Measurements from ENCODE around the gene SLAMF9.

The SLAMF9 gene

DNA sequence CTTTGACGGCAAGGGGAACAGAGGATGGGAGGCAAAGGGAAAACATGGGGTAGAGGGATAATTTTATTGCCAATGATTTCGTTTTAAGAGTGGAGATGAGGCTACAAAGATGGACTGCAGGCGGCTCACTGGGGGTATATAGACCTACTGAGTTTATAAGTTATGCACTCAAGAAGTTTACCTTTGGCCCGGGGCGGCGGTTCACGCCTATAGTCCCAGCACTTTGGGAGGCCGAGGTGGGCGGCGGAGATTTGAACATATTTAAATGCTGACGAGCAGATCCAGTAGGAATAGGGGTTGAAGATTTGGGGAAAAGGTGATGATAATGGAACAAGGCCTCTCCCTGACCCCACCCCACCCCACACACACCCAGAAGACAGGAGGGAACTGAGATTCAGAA lies 8.1 kb upstream of the SLAMF9 start:
- Histone ChIP-seq H3K4me3 (ENCODE audit: insufficient read depth, low read depth, low read length, poor library complexity, severe bottlenecking) (no peak overlapping the region), H3K9me3 (ENCODE audit: control insufficient read depth, low read length) (no peaks in the 10 kb centered on the region), H3K36me3 (ENCODE audit: control insufficient read depth, insufficient read depth, low read length) (no peaks in the 10 kb centered on the region), H3K27me3 (replicated peaks; ENCODE audit: control insufficient read depth, insufficient read depth, low read length, poor library complexity, severe bottlenecking) (no peaks in the 10 kb centered on the region), H3K4me1 (ENCODE audit: control insufficient read depth, insufficient read depth, low read length, poor library complexity, severe bottlenecking) (no peaks in the 10 kb centered on the region), H3K27ac (ENCODE audit: insufficient read depth, low read length, poor library complexity, severe bottlenecking) (no peak overlapping the region)
- DNase-seq = no peak

DNA sequence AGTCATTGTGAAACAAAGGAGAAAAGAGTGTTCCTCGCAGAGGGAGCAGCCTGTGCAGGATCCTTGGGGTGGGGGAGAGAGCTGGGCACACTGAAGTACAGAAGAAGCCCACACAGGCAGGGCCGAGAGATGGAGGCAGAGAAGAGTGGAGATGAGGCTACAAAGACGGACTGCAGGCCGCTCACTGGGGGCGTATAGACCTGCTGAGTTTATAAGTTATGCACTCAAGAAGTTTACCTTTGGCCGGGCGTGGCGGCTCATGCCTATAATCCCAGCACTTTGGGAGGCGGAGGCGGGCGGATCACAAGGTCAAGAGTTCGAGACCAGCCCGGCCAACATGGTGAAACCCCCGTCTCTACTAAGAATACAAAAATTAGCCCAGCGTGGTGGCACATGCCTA lies 7.6 kb upstream of the SLAMF9 start:
- Histone ChIP-seq H3K27me3 (replicated peaks; ENCODE audit: control insufficient read depth, insufficient read depth, low read length, poor library complexity, severe bottlenecking) (no peaks in the 10 kb centered on the region), H3K27ac (ENCODE audit: insufficient read depth, low read length, poor library complexity, severe bottlenecking) (no peak overlapping the region)

DNA sequence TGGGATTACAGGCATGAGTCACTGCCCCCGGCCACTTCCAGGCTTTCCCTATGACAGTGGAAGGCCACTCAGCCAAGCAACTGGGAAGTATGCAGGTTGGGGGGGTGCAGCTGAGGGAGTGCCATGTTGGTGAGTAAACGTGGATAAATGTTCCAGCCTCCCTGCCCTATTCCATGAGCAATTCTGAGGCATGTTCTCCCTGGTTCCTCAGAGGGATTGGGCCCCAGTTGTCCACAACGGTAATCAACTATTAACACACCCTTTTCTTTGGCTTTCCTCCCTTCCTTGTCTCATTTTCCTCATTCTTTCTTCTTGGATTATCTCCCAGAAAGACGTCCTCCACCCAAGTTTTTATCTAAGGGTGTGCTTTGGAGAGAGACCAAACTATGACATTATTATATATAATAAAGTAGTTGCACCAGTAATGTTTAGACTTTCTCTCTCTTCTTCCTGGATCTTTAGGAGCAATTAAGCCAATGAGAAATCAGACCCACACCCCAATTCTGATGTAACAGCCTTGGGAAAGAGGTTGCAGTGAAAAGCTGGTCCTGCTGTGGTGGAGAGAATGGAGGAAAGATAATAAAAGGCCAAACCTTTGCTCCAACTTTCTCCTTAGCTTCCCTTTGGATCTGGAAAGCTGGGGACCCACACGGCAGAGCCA lies 6.8 kb upstream of the SLAMF9 start:
- Histone ChIP-seq H3K27me3 (replicated peaks; ENCODE audit: control insufficient read depth, insufficient read depth, low read length, poor library complexity, severe bottlenecking) (no peaks in the 10 kb centered on the region), H3K4me1 (ENCODE audit: control insufficient read depth, insufficient read depth, low read length, poor library complexity, severe bottlenecking) (no peaks in the 10 kb centered on the region), H3K9me3 (ENCODE audit: control insufficient read depth, low read length) (no peaks in the 10 kb centered on the region), H3K36me3 (ENCODE audit: control insufficient read depth, insufficient read depth, low read length) (no peaks in the 10 kb centered on the region), H3K4me3 (ENCODE audit: insufficient read depth, low read depth, low read length, poor library complexity, severe bottlenecking) (no peak overlapping the region), H3K27ac (ENCODE audit: insufficient read depth, low read length, poor library complexity, severe bottlenecking) (no peak overlapping the region)
- no peak for DNase-seq

More for the DNA sequence above, 7.6 kb upstream of the SLAMF9 start:
- Histone ChIP-seq H3K4me3 (ENCODE audit: insufficient read depth, low read depth, low read length, poor library complexity, severe bottlenecking) (no peak overlapping the region), H3K4me1 (ENCODE audit: control insufficient read depth, insufficient read depth, low read length, poor library complexity, severe bottlenecking) (no peaks in the 10 kb centered on the region), H3K36me3 (ENCODE audit: control insufficient read depth, insufficient read depth, low read length) (no peaks in the 10 kb centered on the region), H3K9me3 (ENCODE audit: control insufficient read depth, low read length) (no peaks in the 10 kb centered on the region)
- DNase-seq = no peak

- no peaks in the 10 kb centered on the region for H3K9me3 ChIP-seq (ENCODE audit: control insufficient read depth, low read length)
- no peaks in the 10 kb centered on the region for H3K4me1 ChIP-seq (ENCODE audit: control insufficient read depth, insufficient read depth, low read length, poor library complexity, severe bottlenecking)
- H3K27ac ChIP-seq (ENCODE audit: insufficient read depth, low read length, poor library complexity, severe bottlenecking) = no peak overlapping the region
- DNase-seq = no peak
- H3K36me3 ChIP-seq (ENCODE audit: control insufficient read depth, insufficient read depth, low read length) = no peaks in the 10 kb centered on the region
- H3K27me3 ChIP-seq (replicated peaks; ENCODE audit: control insufficient read depth, insufficient read depth, low read length, poor library complexity, severe bottlenecking) = no peaks in the 10 kb centered on the region
- no peak overlapping the region for H3K4me3 ChIP-seq (ENCODE audit: insufficient read depth, low read depth, low read length, poor library complexity, severe bottlenecking)
Measured at GRCh38 chr1:159959451-159959850, 5.4 kb upstream of the SLAMF9 start.

DNA sequence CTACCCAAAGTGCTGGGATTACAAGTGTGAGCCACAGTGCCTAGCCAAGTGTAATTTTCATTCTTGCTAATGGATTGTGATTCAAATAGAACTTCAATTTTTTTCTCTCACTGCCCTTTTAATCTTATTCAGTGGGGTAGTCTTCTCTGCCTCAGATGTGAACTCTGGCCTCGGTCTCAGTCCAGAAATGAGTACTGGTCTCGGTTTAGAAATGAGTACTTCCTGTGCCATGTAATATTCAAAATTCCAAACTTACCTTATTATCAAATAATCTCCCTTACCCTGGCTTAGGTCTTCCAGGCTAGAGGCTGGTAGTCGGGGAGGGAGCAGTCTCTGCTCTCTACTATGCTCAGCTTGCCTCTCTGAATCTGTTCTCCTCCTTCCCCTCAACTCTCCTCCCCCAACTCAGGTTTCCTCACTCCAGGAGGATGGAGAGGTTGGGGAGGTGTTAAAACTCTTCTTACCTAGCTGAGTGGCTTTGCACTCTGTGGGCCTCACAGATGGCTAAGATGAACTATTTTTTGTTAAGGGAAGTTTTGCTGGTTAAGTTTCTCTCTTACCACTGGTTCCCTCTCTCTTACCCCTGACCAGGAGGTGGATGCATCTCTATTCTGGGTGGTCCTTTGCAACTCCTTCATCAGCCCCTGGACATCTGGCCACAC lies 4.8 kb upstream of the SLAMF9 start:
- H3K4me3 ChIP-seq (ENCODE audit: insufficient read depth, low read depth, low read length, poor library complexity, severe bottlenecking) = no peak overlapping the region
- H3K27me3 ChIP-seq (replicated peaks; ENCODE audit: control insufficient read depth, insufficient read depth, low read length, poor library complexity, severe bottlenecking) = no peaks in the 10 kb centered on the region
- H3K27ac ChIP-seq (ENCODE audit: insufficient read depth, low read length, poor library complexity, severe bottlenecking) = no peak overlapping the region
- DNase-seq = no peak
- H3K36me3 ChIP-seq (ENCODE audit: control insufficient read depth, insufficient read depth, low read length) = no peaks in the 10 kb centered on the region
- H3K9me3 ChIP-seq (ENCODE audit: control insufficient read depth, low read length) = no peaks in the 10 kb centered on the region
- H3K4me1 ChIP-seq (ENCODE audit: control insufficient read depth, insufficient read depth, low read length, poor library complexity, severe bottlenecking) = no peaks in the 10 kb centered on the region

GRCh38 chr1:159957824-159958268 lies 3.8 kb upstream of the SLAMF9 start:
- no peaks in the 10 kb centered on the region for H3K36me3 ChIP-seq (ENCODE audit: control insufficient read depth, insufficient read depth, low read length)
- H3K4me1 ChIP-seq (ENCODE audit: control insufficient read depth, insufficient read depth, low read length, poor library complexity, severe bottlenecking) = no peaks in the 10 kb centered on the region
- no peaks in the 10 kb centered on the region for H3K27me3 ChIP-seq (replicated peaks; ENCODE audit: control insufficient read depth, insufficient read depth, low read length, poor library complexity, severe bottlenecking)
- no peak overlapping the region for H3K27ac ChIP-seq (ENCODE audit: insufficient read depth, low read length, poor library complexity, severe bottlenecking)
- no peak overlapping the region for H3K4me3 ChIP-seq (ENCODE audit: insufficient read depth, low read depth, low read length, poor library complexity, severe bottlenecking)
- no peak for DNase-seq
- no peaks in the 10 kb centered on the region for H3K9me3 ChIP-seq (ENCODE audit: control insufficient read depth, low read length)

DNA sequence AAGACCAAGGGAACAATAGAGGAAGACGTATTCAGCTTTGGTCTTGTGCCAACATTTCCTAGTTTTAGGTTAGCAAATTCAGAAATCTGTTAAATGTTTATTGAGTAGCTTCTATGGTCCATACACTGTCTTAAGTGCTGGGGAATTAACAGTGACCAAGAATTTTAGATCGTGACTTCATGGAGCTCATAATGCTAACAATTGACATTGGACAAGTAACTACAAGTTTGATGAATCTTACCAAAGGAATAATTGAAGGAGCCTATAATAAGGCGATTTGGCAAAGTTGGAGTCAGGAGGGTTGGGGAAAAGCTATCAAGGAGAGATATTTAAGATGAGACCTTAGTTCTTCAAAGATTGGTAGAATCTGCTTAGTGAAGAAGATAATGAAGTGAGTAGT lies 1.4 kb upstream of the SLAMF9 start:
- no peaks in the 10 kb centered on the region for H3K4me1 ChIP-seq (ENCODE audit: control insufficient read depth, insufficient read depth, low read length, poor library complexity, severe bottlenecking)
- H3K27ac ChIP-seq (ENCODE audit: insufficient read depth, low read length, poor library complexity, severe bottlenecking) = no peak overlapping the region
- DNase-seq = no peak
- no peaks in the 10 kb centered on the region for H3K9me3 ChIP-seq (ENCODE audit: control insufficient read depth, low read length)
- no peaks in the 10 kb centered on the region for H3K36me3 ChIP-seq (ENCODE audit: control insufficient read depth, insufficient read depth, low read length)
- no peaks in the 10 kb centered on the region for H3K27me3 ChIP-seq (replicated peaks; ENCODE audit: control insufficient read depth, insufficient read depth, low read length, poor library complexity, severe bottlenecking)
- no peak overlapping the region for H3K4me3 ChIP-seq (ENCODE audit: insufficient read depth, low read depth, low read length, poor library complexity, severe bottlenecking)

DNA sequence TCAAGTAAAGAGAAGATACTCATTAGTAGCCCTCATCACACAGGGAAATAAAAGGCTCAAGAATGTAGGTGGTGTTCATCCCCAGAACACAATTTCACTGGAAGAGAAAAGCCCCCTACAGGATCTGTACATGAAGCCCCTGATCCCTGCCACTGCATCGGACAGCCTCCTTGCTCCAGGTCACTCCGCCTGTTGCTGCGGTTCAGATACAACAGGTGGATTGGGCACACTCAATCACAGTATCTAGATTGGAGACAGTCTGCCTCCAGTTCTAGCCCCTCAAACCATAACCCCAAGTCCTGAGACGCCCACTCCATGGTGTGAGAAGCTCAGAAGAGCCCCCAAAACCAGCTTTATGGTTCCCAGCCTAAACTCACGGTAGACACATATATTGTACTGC lies 1.1 kb downstream of the SLAMF9 start:
- Histone ChIP-seq H3K27ac (ENCODE audit: insufficient read depth, low read length, poor library complexity, severe bottlenecking) (no peak overlapping the region), H3K9me3 (ENCODE audit: control insufficient read depth, low read length) (no peaks in the 10 kb centered on the region), H3K4me3 (ENCODE audit: insufficient read depth, low read depth, low read length, poor library complexity, severe bottlenecking) (no peak overlapping the region), H3K27me3 (replicated peaks; ENCODE audit: control insufficient read depth, insufficient read depth, low read length, poor library complexity, severe bottlenecking) (no peaks in the 10 kb centered on the region), H3K4me1 (ENCODE audit: control insufficient read depth, insufficient read depth, low read length, poor library complexity, severe bottlenecking) (no peaks in the 10 kb centered on the region), H3K36me3 (ENCODE audit: control insufficient read depth, insufficient read depth, low read length) (no peaks in the 10 kb centered on the region)
- DNase-seq = no peak

DNA sequence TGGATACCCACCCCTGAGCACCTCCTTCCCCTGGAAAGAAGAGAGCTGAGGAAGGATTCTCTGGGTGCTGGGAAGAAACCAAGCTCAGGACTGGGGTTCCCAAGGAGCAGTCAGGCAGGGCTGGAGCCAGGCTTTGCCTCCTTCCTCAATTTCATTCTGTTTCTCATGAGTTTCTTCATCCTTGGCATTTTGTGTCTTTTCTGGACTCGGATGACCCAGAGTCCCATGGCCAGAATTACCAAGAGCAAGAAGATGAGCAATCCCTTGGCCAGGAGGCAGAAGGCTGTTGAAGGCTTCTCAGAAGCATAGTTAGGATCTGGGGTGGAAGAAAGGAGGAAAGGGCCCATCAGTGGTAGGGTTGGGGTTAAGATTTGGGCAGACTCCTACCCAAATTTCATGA lies 2.5 kb downstream of the SLAMF9 start:
- Histone ChIP-seq H3K4me3 (ENCODE audit: insufficient read depth, low read depth, low read length, poor library complexity, severe bottlenecking) (no peak overlapping the region), H3K27ac (ENCODE audit: insufficient read depth, low read length, poor library complexity, severe bottlenecking) (no peak overlapping the region), H3K4me1 (ENCODE audit: control insufficient read depth, insufficient read depth, low read length, poor library complexity, severe bottlenecking) (no peaks in the 10 kb centered on the region), H3K27me3 (replicated peaks; ENCODE audit: control insufficient read depth, insufficient read depth, low read length, poor library complexity, severe bottlenecking) (no peaks in the 10 kb centered on the region), H3K9me3 (ENCODE audit: control insufficient read depth, low read length) (no peaks in the 10 kb centered on the region), H3K36me3 (ENCODE audit: control insufficient read depth, insufficient read depth, low read length) (no peaks in the 10 kb centered on the region)
- DNase-seq = no peak

- Histone ChIP-seq H3K36me3 (ENCODE audit: control insufficient read depth, insufficient read depth, low read length) (no peaks in the 10 kb centered on the region), H3K4me3 (ENCODE audit: insufficient read depth, low read depth, low read length, poor library complexity, severe bottlenecking) (no peak overlapping the region), H3K9me3 (ENCODE audit: control insufficient read depth, low read length) (no peaks in the 10 kb centered on the region), H3K4me1 (ENCODE audit: control insufficient read depth, insufficient read depth, low read length, poor library complexity, severe bottlenecking) (no peaks in the 10 kb centered on the region), H3K27ac (ENCODE audit: insufficient read depth, low read length, poor library complexity, severe bottlenecking) (no peak overlapping the region), H3K27me3 (replicated peaks; ENCODE audit: control insufficient read depth, insufficient read depth, low read length, poor library complexity, severe bottlenecking) (no peaks in the 10 kb centered on the region)
- no peak for DNase-seq
Measured at GRCh38 chr1:159951016-159951415, 3.0 kb downstream of the SLAMF9 start.
